Stimulated activated naive CD8-positive, alpha-beta T cell treated with anti-CD3 and anti-CD28 coated beads, Interleukin-15, Interleukin-2, amounts not matched to agents 100 ng/mL and 50 ng/mL, for 24 hours (primary cell): ENCODE results near the gene EYS.

Experiments used
- H3K27ac Mint-ChIP-seq: one replicate; pipeline ENCODE4 v1.8.0; 2021; ENCODE audit warnings: mild to moderate bottlenecking, mixed read lengths
- H3K27me3 Mint-ChIP-seq: one replicate; pipeline ENCODE4 v1.8.0; 2021; ENCODE audit warnings: mixed read lengths
- H3K36me3 Mint-ChIP-seq: one replicate; pipeline ENCODE4 v1.8.0; 2021; ENCODE audit warnings: low read depth, mixed read lengths
- H3K4me1 Mint-ChIP-seq: one replicate; pipeline ENCODE4 v1.8.0; 2021; ENCODE audit warnings: low read depth, mixed read lengths
- H3K4me3 Mint-ChIP-seq: one replicate; pipeline ENCODE4 v1.8.0; 2021; ENCODE audit warnings: mild to moderate bottlenecking, mixed read lengths
- H3K9me3 Mint-ChIP-seq: one replicate; pipeline ENCODE4 v1.8.0; 2021; ENCODE audit warnings: mixed read lengths

EYS gene

GRCh38 chr6:65161661-65162060, 545.4 kb downstream of the EYS start:
- H3K27me3 Mint-ChIP-seq: no peaks in the 10 kb centered on the region

GRCh38 chr6:65157025-65157424, 550.0 kb downstream of the EYS start:
- H3K4me3 Mint-ChIP-seq: no peak overlapping the region
- no peaks in the 10 kb centered on the region for H3K4me1 Mint-ChIP-seq
- H3K36me3 Mint-ChIP-seq: no peaks in the 10 kb centered on the region
- no peaks in the 10 kb centered on the region for H3K27me3 Mint-ChIP-seq
- H3K27ac Mint-ChIP-seq: no peak overlapping the region
- H3K9me3 Mint-ChIP-seq: peaks cover 10% of the 10 kb centered on the region

More at GRCh38 chr6:65161661-65162060, 545.4 kb downstream of the EYS start:
- Mint-ChIP-seq H3K9me3 (peaks cover 10% of the 10 kb centered on the region), H3K27ac (no peak overlapping the region), H3K4me1 (no peaks in the 10 kb centered on the region), H3K4me3 (no peak overlapping the region), H3K36me3 (no peaks in the 10 kb centered on the region)

- Mint-ChIP-seq H3K4me1 (no peaks in the 10 kb centered on the region), H3K4me3 (no peak overlapping the region), H3K36me3 (no peaks in the 10 kb centered on the region), H3K27ac (no peak overlapping the region), H3K9me3 (peaks cover 14% of the 10 kb centered on the region), H3K27me3 (no peaks in the 10 kb centered on the region)
Measured at GRCh38 chr6:65155083-65155482, 551.9 kb downstream of the EYS start.

- Mint-ChIP-seq H3K27ac (no peak overlapping the region), H3K4me1 (no peaks in the 10 kb centered on the region)
Measured at GRCh38 chr6:65149841-65150240, 557.2 kb downstream of the EYS start.

GRCh38 chr6:65148839-65149238, 558.2 kb downstream of the EYS start:
- H3K27ac Mint-ChIP-seq: no peak overlapping the region
- peaks cover 7% of the 10 kb centered on the region for H3K9me3 Mint-ChIP-seq
- no peak overlapping the region for H3K4me3 Mint-ChIP-seq
- no peaks in the 10 kb centered on the region for H3K27me3 Mint-ChIP-seq
- no peaks in the 10 kb centered on the region for H3K36me3 Mint-ChIP-seq
- H3K4me1 Mint-ChIP-seq: no peaks in the 10 kb centered on the region

More at GRCh38 chr6:65149841-65150240, 557.2 kb downstream of the EYS start:
- no peaks in the 10 kb centered on the region for H3K36me3 Mint-ChIP-seq
- peaks cover 7% of the 10 kb centered on the region for H3K9me3 Mint-ChIP-seq
- H3K4me3 Mint-ChIP-seq: no peak overlapping the region
- H3K27me3 Mint-ChIP-seq: no peaks in the 10 kb centered on the region

GRCh38 chr6:65135567-65135966, 571.5 kb downstream of the EYS start:
- Mint-ChIP-seq H3K27ac (no peak overlapping the region), H3K9me3 (peaks cover 31% of the 10 kb centered on the region), H3K36me3 (no peaks in the 10 kb centered on the region), H3K4me1 (no peaks in the 10 kb centered on the region), H3K27me3 (no peaks in the 10 kb centered on the region), H3K4me3 (no peak overlapping the region)

- no peaks in the 10 kb centered on the region for H3K36me3 Mint-ChIP-seq
- H3K27me3 Mint-ChIP-seq: no peaks in the 10 kb centered on the region
- peaks cover 15% of the 10 kb centered on the region for H3K9me3 Mint-ChIP-seq
- H3K4me1 Mint-ChIP-seq: no peaks in the 10 kb centered on the region
- H3K27ac Mint-ChIP-seq: no peak overlapping the region
- no peak overlapping the region for H3K4me3 Mint-ChIP-seq
Measured at GRCh38 chr6:65126667-65127066, 580.4 kb downstream of the EYS start.

- peaks cover 14% of the 10 kb centered on the region for H3K9me3 Mint-ChIP-seq
- no peak overlapping the region for H3K4me3 Mint-ChIP-seq
- H3K27ac Mint-ChIP-seq: no peak overlapping the region
- H3K36me3 Mint-ChIP-seq: no peaks in the 10 kb centered on the region
- no peaks in the 10 kb centered on the region for H3K27me3 Mint-ChIP-seq
- H3K4me1 Mint-ChIP-seq: no peaks in the 10 kb centered on the region
Measured at GRCh38 chr6:65123521-65123920, 583.5 kb downstream of the EYS start.

GRCh38 chr6:65117817-65118409, 589.1 kb downstream of the EYS start:
- Mint-ChIP-seq H3K9me3 (peaks cover 13% of the 10 kb centered on the region), H3K27ac (no peak overlapping the region), H3K36me3 (no peaks in the 10 kb centered on the region), H3K4me1 (no peaks in the 10 kb centered on the region), H3K4me3 (no peak overlapping the region), H3K27me3 (no peaks in the 10 kb centered on the region)

GRCh38 chr6:65116326-65116725, 590.7 kb downstream of the EYS start:
- H3K27me3 Mint-ChIP-seq: no peaks in the 10 kb centered on the region
- no peaks in the 10 kb centered on the region for H3K4me1 Mint-ChIP-seq
- H3K4me3 Mint-ChIP-seq: no peak overlapping the region
- H3K27ac Mint-ChIP-seq: no peak overlapping the region
- peaks cover 13% of the 10 kb centered on the region for H3K9me3 Mint-ChIP-seq
- no peaks in the 10 kb centered on the region for H3K36me3 Mint-ChIP-seq

GRCh38 chr6:65113581-65113980, 593.4 kb downstream of the EYS start:
- no peak overlapping the region for H3K27ac Mint-ChIP-seq
- no peaks in the 10 kb centered on the region for H3K4me1 Mint-ChIP-seq
- peaks cover 10% of the 10 kb centered on the region for H3K9me3 Mint-ChIP-seq
- no peak overlapping the region for H3K4me3 Mint-ChIP-seq
- H3K36me3 Mint-ChIP-seq: no peaks in the 10 kb centered on the region
- H3K27me3 Mint-ChIP-seq: no peaks in the 10 kb centered on the region

GRCh38 chr6:65112435-65112834, 594.6 kb downstream of the EYS start:
- Mint-ChIP-seq H3K27ac (no peak overlapping the region), H3K36me3 (no peaks in the 10 kb centered on the region)

GRCh38 chr6:65110031-65110430, 597.0 kb downstream of the EYS start:
- H3K36me3 Mint-ChIP-seq: no peaks in the 10 kb centered on the region
- no peaks in the 10 kb centered on the region for H3K4me1 Mint-ChIP-seq
- peaks cover 5% of the 10 kb centered on the region for H3K9me3 Mint-ChIP-seq
- H3K4me3 Mint-ChIP-seq: no peak overlapping the region
- no peaks in the 10 kb centered on the region for H3K27me3 Mint-ChIP-seq
- H3K27ac Mint-ChIP-seq: no peak overlapping the region

More at GRCh38 chr6:65112435-65112834, 594.6 kb downstream of the EYS start:
- H3K4me3 Mint-ChIP-seq: no peak overlapping the region
- H3K9me3 Mint-ChIP-seq: peaks cover 3% of the 10 kb centered on the region
- no peaks in the 10 kb centered on the region for H3K27me3 Mint-ChIP-seq
- H3K4me1 Mint-ChIP-seq: no peaks in the 10 kb centered on the region

GRCh38 chr6:65098349-65098748, 608.7 kb downstream of the EYS start:
- Mint-ChIP-seq H3K27ac (no peak overlapping the region), H3K4me1 (no peaks in the 10 kb centered on the region), H3K4me3 (no peak overlapping the region), H3K36me3 (no peaks in the 10 kb centered on the region), H3K9me3 (peaks cover 4% of the 10 kb centered on the region), H3K27me3 (no peaks in the 10 kb centered on the region)

- H3K4me3 Mint-ChIP-seq: no peak overlapping the region
- no peaks in the 10 kb centered on the region for H3K4me1 Mint-ChIP-seq
- no peaks in the 10 kb centered on the region for H3K36me3 Mint-ChIP-seq
- no peaks in the 10 kb centered on the region for H3K27me3 Mint-ChIP-seq
- H3K9me3 Mint-ChIP-seq: peaks cover 25% of the 10 kb centered on the region
- no peak overlapping the region for H3K27ac Mint-ChIP-seq
Measured at GRCh38 chr6:65091561-65091960, 615.5 kb downstream of the EYS start.

- Mint-ChIP-seq H3K36me3 (no peaks in the 10 kb centered on the region), H3K9me3 (peaks cover 21% of the 10 kb centered on the region), H3K4me3 (no peak overlapping the region), H3K4me1 (no peaks in the 10 kb centered on the region), H3K27ac (no peak overlapping the region), H3K27me3 (no peaks in the 10 kb centered on the region)
Measured at GRCh38 chr6:65088575-65088974, 618.5 kb downstream of the EYS start.
